Measurements from ENCODE around the gene C16orf74. TPM values are rescaled to one million over a fixed set of nuclear protein-coding genes. Genes with fewer than 3 reads are reported as not detected.

Gene C16orf74
- total and polyA plus RNA-seq, 2 of the 8 experiments (the other 6 are each of a cell fraction or from before 2014, with no cell fraction given), result 7.3 to 9.3 TPM

DNA sequence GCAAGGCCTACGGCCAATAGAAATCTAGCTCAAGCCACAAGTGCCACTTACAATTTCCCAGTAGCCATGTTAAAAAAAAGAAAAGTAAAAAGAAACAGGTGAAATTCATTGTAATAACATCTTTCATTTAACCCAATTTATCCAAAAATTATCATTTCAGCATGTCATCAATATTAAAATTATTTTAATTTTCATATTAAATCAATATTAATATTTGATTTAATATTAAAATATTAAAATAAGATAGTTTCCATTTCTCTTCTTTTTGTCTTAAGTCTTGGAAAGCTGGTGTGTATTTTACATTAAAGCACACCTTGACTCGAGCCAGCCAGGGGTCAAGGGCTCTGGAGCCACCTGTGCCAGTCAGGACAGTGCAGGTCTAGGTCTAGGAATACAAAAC, 12.7 kb upstream of the C16orf74 start:
- Histone ChIP-seq H2BK15ac (ENCODE audit: low read length) (no peak overlapping the region), H3K23ac (ENCODE audit: insufficient read length) (no peak overlapping the region), H3K79me2 (ENCODE audit: control insufficient read depth in 1 of 2, insufficient read depth in 2 of 2, low read length in 2 of 2) (no peaks in the 10 kb centered on the region), H2BK120ac (replicated peaks; ENCODE audit: low read depth, low read length) (no peak overlapping the region), H3K14ac (ENCODE audit: insufficient read length) (no peak overlapping the region), H4K91ac (replicated peaks; ENCODE audit: insufficient read length, low read length) (no peak overlapping the region), H4K20me1 (replicated peaks in 1 of 2; ENCODE audit: control insufficient read depth in 1 of 2, insufficient read depth in 2 of 2, low read length in 2 of 2) (no peaks in the 10 kb centered on the region), H4K8ac (ENCODE audit: extremely low read depth, insufficient read depth, low read length) (no peak overlapping the region), H3K4ac (replicated peaks; ENCODE audit: insufficient read length, low read depth, low read length) (no peak overlapping the region), H2AFZ (ENCODE audit: low read length) (no peak overlapping the region), H2BK5ac (ENCODE audit: low read depth, low read length) (no peak overlapping the region), H3K23me2 (ENCODE audit: low read depth, low read length) (no peaks in the 10 kb centered on the region), H3K4me1 (replicated peaks in 1 of 4; ENCODE audit: control insufficient read depth in 3 of 4, insufficient read depth in 4 of 4, low read length in 3 of 4) (peaks cover 0 to 20% (median 10%) of the 10 kb centered on the region in 4 experiments; a peak in 5 of 7 replicates), H3K4me3 (ENCODE audit: extremely low read depth in 1 of 4, insufficient read depth in 2 of 4, low read depth in 3 of 4, low read length in 4 of 4) (no peak overlapping the region), H2BK20ac (ENCODE audit: low read length) (no peak overlapping the region), H2BK12ac (ENCODE audit: low read depth, low read length) (no peak overlapping the region), H3K9me3 (ENCODE audit: insufficient read depth in 2 of 2, low read depth in 1 of 2, low read length in 1 of 2) (no peaks in the 10 kb centered on the region), H3K56ac (replicated peaks; ENCODE audit: insufficient read length, low read depth, low read length) (no peak overlapping the region), H3K27me3 (replicated peaks in 1 of 4; ENCODE audit: control insufficient read depth in 3 of 4, extremely low read depth in 1 of 4, insufficient read depth in 3 of 4, low read length in 3 of 4) (peaks cover 0 to 2% (median 0%) of the 10 kb centered on the region in 4 experiments; a peak in 1 of 7 replicates), H3K36me3 (ENCODE audit: control insufficient read depth in 2 of 4, insufficient read depth in 4 of 4, low read length in 3 of 4) (no peaks in the 10 kb centered on the region), H2AK5ac (ENCODE audit: low read depth, low read length) (no peak overlapping the region), H3K18ac (ENCODE audit: extremely low read depth, low read length) (no peak overlapping the region), H3K79me1 (ENCODE audit: low read depth, low read length) (peaks cover 3% of the 10 kb centered on the region; the same call in 1 of the 2 replicates), H3K4me2 (ENCODE audit: insufficient read depth in 1 of 2, low read depth in 2 of 2, low read length in 2 of 2) (no peak overlapping the region), H4K5ac (ENCODE audit: insufficient read length, low read depth, low read length) (no peak overlapping the region), H3K27ac (ENCODE audit: low read depth, low read length) (no peak overlapping the region), H3K9ac (replicated peaks in 1 of 4; ENCODE audit: extremely low read depth in 1 of 4, low read depth in 3 of 4, low read length in 3 of 4) (no peak overlapping the region)
- ChIA-PET POLR2A (ENCODE audit: partially characterized antibody) (no interaction called here), CTCF (ENCODE audit: partially characterized antibody) (interaction anchor here (1.4 to 1.6 kb wide), 2 partner anchors 34 to 38 kb away, joined by 3 to 4 read pairs; no protein-coding TSS in a partner anchor)
- 94% methylated on average over 2 of the region's 2 CpGs; no CpG with 5 or more reads in 1 of the 2 experiments for WGBS, 2 experiments (ENCODE audit: extremely low coverage in 1 of 2, insufficient coverage in 1 of 2, insufficient read length in 1 of 2, insufficient replicate concordance in 2 of 2, low coverage in 1 of 2, low lambda C conversion rate in 2 of 2, missing lambda C conversion rate in 1 of 2)
- FAIRE-seq (no peak), DNase-seq (ENCODE audit: low read depth in 1 of 2, low spot score in 2 of 2) (no peak)
- no peak for TF ChIP-seq TBP (IDR thresholded peaks at IDR 0.05; ENCODE audit: low read depth, low read length)
- TF ChIP-seq YY1 (IDR thresholded peaks at IDR 0.05; ENCODE audit: low read depth, low read length), result no peak
- no peak for TF ChIP-seq SP1 (IDR thresholded peaks at IDR 0.05; ENCODE audit: low read depth, low read length)
- TF ChIP-seq RBBP5 (IDR thresholded peaks at IDR 0.05; ENCODE audit: borderline replicate concordance, low read depth, low read length), result no peak
- TF ChIP-seq, protein P1, sequence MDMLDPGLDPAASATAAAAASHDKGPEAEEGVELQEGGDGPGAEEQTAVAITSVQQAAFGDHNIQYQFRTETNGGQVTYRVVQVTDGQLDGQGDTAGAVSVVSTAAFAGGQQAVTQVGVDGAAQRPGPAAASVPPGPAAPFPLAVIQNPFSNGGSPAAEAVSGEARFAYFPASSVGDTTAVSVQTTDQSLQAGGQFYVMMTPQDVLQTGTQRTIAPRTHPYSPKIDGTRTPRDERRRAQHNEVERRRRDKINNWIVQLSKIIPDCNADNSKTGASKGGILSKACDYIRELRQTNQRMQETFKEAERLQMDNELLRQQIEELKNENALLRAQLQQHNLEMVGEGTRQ (IDR thresholded peaks at IDR 0.05; ENCODE audit: low read length), result no peak
- no peak for TF ChIP-seq BCL11A (IDR thresholded peaks at IDR 0.05; ENCODE audit: low read depth in 2 of 2, low read length in 2 of 2)
- no peak for TF ChIP-seq MAFK (IDR thresholded peaks at IDR 0.05; ENCODE audit: low read depth, low read length)
